ENCODE data around the gene KATNAL1. TPM values are rescaled to one million over a fixed set of nuclear protein-coding genes. Genes with fewer than 3 reads are reported as not detected.
A peak's percentile ranks its signal among the peaks of the same experiment; 100 is the strongest.

The KATNAL1 gene
- total and polyA plus RNA-seq, 2 experiments from 2014 or later: 2.1 to 9.8 TPM

DNA sequence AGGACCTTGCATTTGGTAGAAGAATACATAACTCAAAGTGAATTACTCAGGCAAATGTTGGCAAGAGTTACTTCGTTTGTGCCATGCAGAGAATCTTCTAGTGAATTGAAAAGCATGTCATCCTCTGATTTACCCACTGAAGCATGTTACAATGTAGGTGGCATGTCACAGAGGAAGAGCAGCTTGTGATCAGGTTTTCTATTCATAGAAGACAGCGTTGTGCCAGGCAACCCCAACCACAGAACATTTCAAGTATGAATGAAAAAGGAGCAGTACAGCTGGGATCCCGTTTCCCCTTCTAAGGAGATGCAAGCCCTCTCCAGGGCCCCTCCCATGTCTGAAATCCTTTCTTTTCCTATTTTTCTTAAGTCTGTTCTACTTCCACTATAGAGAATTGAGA, 6.0 kb upstream of the KATNAL1 start:
- H4K20me1 ChIP-seq (ENCODE audit: insufficient read depth, poor library complexity, severe bottlenecking): no peaks in the 10 kb centered on the region
- 63% methylated on average over 3 of the region's 3 CpGs for WGBS (ENCODE audit: low lambda C conversion rate, missing lambda C conversion rate)
- H3K36me3 ChIP-seq (replicated peaks; ENCODE audit: insufficient read depth, low read depth): no peaks in the 10 kb centered on the region
- TF ChIP-seq EZH2 (IDR thresholded peaks at IDR 0.05; ENCODE audit: borderline replicate concordance) (no peak), CTCF (IDR thresholded peaks at IDR 0.05; ENCODE audit: poor library complexity) (no peak), EZH2phosphoT487 (IDR thresholded peaks at IDR 0.05; ENCODE audit: low read depth, severe bottlenecking, unreplicated experiment) (no peak)
- H3K27me3 ChIP-seq: no peaks in the 10 kb centered on the region
- no peak overlapping the region for H3K4me2 ChIP-seq
- H3K9me3 ChIP-seq (ENCODE audit: low read depth): no peaks in the 10 kb centered on the region
- no peak overlapping the region for H2AFZ ChIP-seq
- H3K4me1 ChIP-seq (ENCODE audit: insufficient read depth): no peaks in the 10 kb centered on the region
- no peak for DNase-seq (ENCODE audit: low spot score)
- no peak overlapping the region for H3K27ac ChIP-seq
- H3K79me2 ChIP-seq: no peaks in the 10 kb centered on the region
- H3K9me2 ChIP-seq (replicated peaks; ENCODE audit: insufficient read depth): no peaks in the 10 kb centered on the region
- H3K4me3 ChIP-seq: no peak overlapping the region

DNA sequence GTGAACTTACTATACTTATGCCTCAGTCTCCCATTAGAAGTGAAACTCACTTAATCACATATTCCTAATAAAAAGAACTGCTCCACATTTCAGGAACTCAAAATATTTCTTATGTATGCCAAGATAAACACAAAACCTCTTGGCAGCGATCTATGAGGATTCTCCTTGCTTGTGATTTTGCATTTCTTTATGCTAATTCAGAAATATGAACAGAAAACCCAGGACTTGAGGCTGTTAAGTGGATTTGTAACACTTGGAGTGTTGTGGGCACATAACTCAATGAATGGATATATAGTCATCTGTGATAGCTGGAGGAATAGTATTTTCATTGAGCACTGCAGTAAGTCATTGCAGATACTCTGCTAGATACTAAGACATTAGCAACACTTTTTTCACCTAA, 5.6 kb upstream of the KATNAL1 start:
- H3K4me3 ChIP-seq: no peak overlapping the region
- no peak overlapping the region for H3K4me2 ChIP-seq
- no peaks in the 10 kb centered on the region for H3K79me2 ChIP-seq
- no peaks in the 10 kb centered on the region for H3K9me3 ChIP-seq (ENCODE audit: low read depth)
- no peak for DNase-seq (ENCODE audit: low spot score)
- no peak overlapping the region for H3K27ac ChIP-seq
- no peaks in the 10 kb centered on the region for H4K20me1 ChIP-seq (ENCODE audit: insufficient read depth, poor library complexity, severe bottlenecking)
- H3K4me1 ChIP-seq (ENCODE audit: insufficient read depth): no peaks in the 10 kb centered on the region
- WGBS (ENCODE audit: low lambda C conversion rate, missing lambda C conversion rate): 90% methylated on average over 1 of the region's 1 CpG
- no peaks in the 10 kb centered on the region for H3K9me2 ChIP-seq (replicated peaks; ENCODE audit: insufficient read depth)
- no peaks in the 10 kb centered on the region for H3K36me3 ChIP-seq (replicated peaks; ENCODE audit: insufficient read depth, low read depth)
- no peak for TF ChIP-seq EZH2 (IDR thresholded peaks at IDR 0.05; ENCODE audit: borderline replicate concordance)
- no peak for TF ChIP-seq CTCF (IDR thresholded peaks at IDR 0.05; ENCODE audit: poor library complexity)
- TF ChIP-seq EZH2phosphoT487 (IDR thresholded peaks at IDR 0.05; ENCODE audit: low read depth, severe bottlenecking, unreplicated experiment): no peak
- H3K27me3 ChIP-seq: no peaks in the 10 kb centered on the region
- H2AFZ ChIP-seq: no peak overlapping the region

DNA sequence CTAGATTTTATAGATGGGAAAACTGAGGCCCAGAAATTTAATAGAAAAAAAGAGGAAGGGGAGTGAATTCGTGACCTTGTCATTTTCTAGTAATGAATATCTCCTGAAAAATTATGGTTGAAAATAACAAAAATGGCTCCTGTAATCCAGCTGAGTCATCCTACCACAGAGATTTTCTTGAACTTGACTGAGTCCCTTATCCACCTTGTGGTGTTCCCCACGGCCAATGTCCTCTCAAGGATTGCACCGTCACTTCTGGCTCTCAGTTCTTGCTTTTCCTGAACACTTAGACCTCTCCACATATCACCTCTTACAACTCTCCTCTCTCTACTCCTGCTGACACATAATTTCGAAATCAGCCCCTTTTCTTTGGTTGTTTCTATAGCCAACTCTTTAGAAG, 1.2 kb upstream of the KATNAL1 start:
- Histone ChIP-seq H3K4me3 (no peak overlapping the region), H3K9me3 (ENCODE audit: low read depth) (no peaks in the 10 kb centered on the region), H3K9me2 (replicated peaks; ENCODE audit: insufficient read depth) (no peaks in the 10 kb centered on the region), H3K4me1 (ENCODE audit: insufficient read depth) (no peaks in the 10 kb centered on the region), H3K36me3 (replicated peaks; ENCODE audit: insufficient read depth, low read depth) (no peaks in the 10 kb centered on the region), H2AFZ (no peak overlapping the region), H3K79me2 (peaks cover 29% of the 10 kb centered on the region), H3K4me2 (peak overlapping the region; percentile 94), H3K27ac (no peak overlapping the region), H3K27me3 (no peaks in the 10 kb centered on the region), H4K20me1 (ENCODE audit: insufficient read depth, poor library complexity, severe bottlenecking) (no peaks in the 10 kb centered on the region)
- DNase-seq (ENCODE audit: low spot score): peak; percentile 22
- WGBS (ENCODE audit: low lambda C conversion rate, missing lambda C conversion rate): 91% methylated on average over 4 of the region's 4 CpGs
- TF ChIP-seq CTCF (IDR thresholded peaks at IDR 0.05; ENCODE audit: poor library complexity): no peak
- TF ChIP-seq EZH2phosphoT487 (IDR thresholded peaks at IDR 0.05; ENCODE audit: low read depth, severe bottlenecking, unreplicated experiment): no peak
- TF ChIP-seq EZH2 (IDR thresholded peaks at IDR 0.05; ENCODE audit: borderline replicate concordance): no peak

- TF ChIP-seq EZH2 (IDR thresholded peaks at IDR 0.05; ENCODE audit: borderline replicate concordance) (no peak), EZH2phosphoT487 (IDR thresholded peaks at IDR 0.05; ENCODE audit: low read depth, severe bottlenecking, unreplicated experiment) (no peak), CTCF (IDR thresholded peaks at IDR 0.05; ENCODE audit: poor library complexity) (no peak)
- Histone ChIP-seq H3K4me3 (peak overlapping the region; percentile 99), H3K9me2 (replicated peaks; ENCODE audit: insufficient read depth) (no peaks in the 10 kb centered on the region), H3K4me2 (peak overlapping the region; percentile 94), H3K27ac (peak overlapping the region; percentile 86), H3K27me3 (no peaks in the 10 kb centered on the region), H3K36me3 (replicated peaks; ENCODE audit: insufficient read depth, low read depth) (no peaks in the 10 kb centered on the region), H4K20me1 (ENCODE audit: insufficient read depth, poor library complexity, severe bottlenecking) (no peaks in the 10 kb centered on the region), H2AFZ (peak overlapping the region; percentile 99), H3K4me1 (ENCODE audit: insufficient read depth) (no peaks in the 10 kb centered on the region), H3K9me3 (ENCODE audit: low read depth) (no peaks in the 10 kb centered on the region), H3K79me2 (peaks cover 35% of the 10 kb centered on the region)
- DNase-seq (ENCODE audit: low spot score): no peak
- WGBS (ENCODE audit: low lambda C conversion rate, missing lambda C conversion rate): 27% methylated on average over 8 of the region's 8 CpGs
Measured at GRCh38 chr13:30307971-30308290, 580 bp upstream of the KATNAL1 start.
